Activated naive CD4-positive, alpha-beta T cell treated with anti-CD3 and anti-CD28 coated beads, Interleukin-2, amount 50 U/mL, for 16 hours (primary cell): ENCODE measurements around the gene LRRC27.

ENCODE experiments used
- DNase-seq: peaks from one replicate; pipeline ENCODE4 v3.0.0-alpha.2; 2020

Gene LRRC27

DNA sequence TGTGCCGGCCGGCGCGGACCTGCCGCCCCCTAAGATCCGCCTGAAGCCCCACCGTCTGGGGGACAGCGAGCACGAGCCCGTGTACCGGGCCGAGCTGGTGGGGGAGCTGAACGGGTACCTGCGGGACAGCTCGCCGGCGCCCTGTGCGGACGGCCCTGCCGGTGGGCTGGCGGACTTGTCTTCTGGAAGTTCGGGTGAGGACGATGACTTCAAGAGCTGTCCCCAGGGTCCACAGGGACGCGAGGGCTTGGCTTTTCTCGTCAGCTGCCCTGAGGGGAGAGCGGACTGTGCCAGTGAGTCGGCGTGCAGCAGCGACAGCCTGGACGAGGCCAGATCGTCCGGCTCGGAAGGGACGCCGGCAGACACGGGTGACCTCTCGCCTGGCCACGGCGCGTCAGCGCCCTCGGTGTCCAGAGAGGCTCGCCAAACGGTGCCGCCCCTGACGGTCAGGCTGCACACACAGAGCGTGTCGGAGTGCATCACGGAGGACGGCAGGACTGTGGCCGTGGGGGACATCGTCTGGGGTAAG, 73.5 kb downstream of the LRRC27 start:
- DNase-seq, result no peak

DNA sequence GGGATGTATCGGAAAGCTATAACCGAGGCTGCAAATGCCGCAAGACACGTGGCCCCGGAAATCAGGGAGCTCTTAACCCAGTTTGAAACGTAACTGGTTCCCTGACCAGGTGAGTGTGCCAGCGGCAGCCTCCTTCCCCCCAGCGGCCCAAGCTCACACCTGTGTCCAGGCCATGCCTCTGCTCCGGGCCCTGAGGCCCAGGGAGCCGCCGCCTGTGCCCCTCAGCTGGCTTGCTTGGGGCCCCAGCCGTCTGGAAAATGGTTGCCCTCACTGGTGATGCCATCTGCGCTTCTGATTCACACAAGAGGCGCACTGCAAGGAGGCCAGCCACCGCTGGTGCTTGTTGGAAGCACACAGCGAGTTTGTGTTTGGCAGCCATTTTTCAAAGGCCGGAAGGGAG, 74.2 kb downstream of the LRRC27 start:
- no peak for DNase-seq

DNA sequence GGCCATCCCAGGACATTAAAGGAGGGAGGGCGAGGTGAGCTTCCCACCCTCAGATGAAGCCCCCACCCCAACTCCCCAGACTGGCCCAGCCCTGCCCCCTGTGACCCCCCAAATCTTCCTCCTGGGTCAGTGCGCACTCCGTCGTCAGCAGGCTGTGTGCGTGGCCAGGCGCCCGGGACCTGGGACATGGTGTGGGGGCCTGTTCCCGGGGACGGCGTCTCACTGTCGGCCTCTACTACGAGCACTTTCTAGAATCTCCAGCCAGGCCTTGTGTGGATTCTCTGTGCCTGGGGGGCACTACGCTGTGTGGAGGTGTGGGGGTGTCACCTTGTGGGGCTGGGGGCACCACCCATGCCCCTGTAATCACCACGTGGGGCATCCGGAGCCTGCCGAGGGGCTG, 74.8 kb downstream of the LRRC27 start:
- no peak for DNase-seq

DNA sequence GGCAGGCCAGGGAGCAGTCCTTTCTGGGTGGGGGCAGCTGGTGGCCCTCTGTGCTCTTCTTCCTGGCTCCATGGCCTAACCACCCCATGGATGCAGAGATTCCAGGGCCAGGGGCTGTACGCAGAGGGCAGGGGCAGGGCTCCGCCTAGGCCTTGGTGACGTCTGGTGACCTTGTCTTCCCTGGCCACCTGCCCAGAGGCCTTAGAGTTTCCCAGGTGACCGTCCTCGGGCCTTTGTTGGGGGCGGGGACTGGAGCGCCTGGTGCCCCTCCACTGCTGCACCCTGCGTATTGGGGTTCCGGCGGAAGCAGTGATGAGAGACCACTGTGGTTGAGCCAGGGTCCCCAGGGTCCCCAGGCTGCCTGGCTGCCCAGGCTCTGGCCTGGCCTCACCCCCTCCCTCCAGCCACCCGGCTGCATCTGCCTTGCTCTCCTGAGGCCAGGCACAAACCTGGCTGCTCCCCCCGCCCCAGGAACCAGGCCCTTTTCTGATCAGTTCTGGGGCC, 75.3 kb downstream of the LRRC27 start:
- no peak for DNase-seq

DNA sequence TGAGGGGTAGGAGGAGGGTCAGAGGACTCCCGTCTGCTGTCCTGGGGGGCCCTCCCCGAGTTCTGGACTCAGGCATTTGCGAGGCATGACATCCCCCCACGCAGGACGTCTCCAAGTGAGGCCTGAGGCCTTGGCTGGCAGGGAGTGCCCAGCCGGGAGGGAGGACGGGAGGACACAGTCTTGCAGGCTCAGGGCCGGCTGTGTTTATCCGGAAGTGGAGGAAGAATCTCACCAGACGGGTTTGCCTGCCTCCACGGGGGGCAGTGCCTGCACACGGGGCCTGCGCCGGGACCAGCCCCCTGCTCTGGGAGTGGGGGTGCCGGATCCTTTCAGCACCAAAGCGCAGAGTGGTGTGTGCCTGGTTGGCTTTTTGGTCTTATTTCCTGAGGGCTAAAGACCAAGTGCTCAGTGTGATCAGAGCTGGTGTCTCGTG, 75.9 kb downstream of the LRRC27 start:
- DNase-seq, result no peak

DNA sequence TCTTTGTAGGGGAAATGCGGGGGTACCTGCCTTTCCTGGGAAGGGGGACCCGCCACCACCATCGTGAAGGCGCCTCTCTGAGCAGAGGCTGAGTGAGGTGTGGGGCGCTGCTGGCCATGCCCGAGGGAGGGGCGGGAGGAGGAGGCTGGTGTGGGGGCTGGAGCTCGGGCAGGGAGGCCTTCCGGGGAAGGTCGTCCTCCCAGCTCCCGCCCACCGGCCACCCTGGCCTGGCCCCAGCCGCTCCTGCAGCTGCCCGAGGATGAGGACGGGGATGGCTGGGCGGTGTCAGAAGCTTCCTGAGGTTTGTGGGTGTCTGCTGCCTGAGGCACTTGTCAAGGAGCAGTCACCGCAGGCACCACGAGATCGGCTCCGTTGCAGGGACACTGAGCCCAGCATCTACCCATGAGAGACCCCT, 76.4 kb downstream of the LRRC27 start:
- DNase-seq, result no peak

DNA sequence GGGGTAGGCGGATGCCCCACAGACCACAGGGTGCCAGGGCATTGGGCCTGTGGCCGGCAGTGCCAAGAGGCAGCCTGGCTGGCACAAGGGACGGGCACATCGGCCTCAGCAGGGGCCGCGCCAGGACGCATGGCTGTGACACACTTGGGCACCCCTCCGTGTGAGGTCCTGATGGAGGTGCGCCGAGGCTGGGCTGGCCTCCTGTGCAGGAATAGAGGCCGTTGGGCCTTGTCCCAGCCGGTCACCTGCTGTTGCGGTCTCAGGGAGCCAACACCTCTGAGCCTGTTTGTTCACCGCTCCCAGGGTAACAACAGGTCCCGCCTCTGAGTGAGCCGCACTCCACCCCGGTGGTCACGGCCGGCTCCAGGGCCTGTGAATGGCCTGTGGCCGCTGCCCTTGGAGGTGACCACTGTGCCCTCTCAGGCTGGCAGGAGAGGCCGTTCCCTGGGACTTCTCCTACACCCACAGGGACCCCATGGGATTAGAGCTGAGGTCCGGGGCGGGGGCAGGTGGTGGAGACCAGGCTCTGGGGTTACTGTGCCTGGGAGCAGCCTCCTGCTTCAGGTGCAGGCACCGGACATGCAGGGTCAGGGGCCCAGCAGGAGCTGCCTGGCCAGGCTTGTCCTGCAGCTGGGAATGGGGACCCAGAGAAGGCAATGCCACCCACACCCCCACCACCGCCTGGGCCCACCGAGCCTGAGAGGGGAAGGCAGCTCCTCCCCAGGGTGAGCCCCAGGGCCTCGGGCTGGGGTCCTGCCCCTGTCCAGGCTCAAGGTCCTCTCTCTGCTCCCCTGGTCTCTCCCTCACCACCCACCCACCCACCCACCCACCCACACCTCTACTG, 77.1 kb downstream of the LRRC27 start:
- no peak for DNase-seq

DNA sequence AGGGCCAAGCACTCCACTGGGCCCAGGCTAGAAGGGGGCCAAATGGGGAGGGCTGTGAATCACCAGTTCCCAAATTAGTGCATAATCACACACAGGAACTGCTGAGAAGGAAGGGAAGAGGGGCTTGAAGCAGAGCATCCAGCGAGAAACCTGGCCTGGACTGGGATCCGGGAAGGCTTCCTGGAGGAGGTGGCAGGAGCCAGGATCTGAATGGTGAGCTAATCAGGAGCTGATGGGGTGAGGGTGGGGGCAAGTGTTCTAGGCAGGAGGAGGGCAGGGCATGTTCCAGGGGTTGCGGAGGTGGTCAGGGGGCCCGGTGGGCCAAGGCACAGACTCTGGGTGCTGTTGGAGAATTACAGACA, 77.7 kb downstream of the LRRC27 start:
- DNase-seq, result no peak

DNA sequence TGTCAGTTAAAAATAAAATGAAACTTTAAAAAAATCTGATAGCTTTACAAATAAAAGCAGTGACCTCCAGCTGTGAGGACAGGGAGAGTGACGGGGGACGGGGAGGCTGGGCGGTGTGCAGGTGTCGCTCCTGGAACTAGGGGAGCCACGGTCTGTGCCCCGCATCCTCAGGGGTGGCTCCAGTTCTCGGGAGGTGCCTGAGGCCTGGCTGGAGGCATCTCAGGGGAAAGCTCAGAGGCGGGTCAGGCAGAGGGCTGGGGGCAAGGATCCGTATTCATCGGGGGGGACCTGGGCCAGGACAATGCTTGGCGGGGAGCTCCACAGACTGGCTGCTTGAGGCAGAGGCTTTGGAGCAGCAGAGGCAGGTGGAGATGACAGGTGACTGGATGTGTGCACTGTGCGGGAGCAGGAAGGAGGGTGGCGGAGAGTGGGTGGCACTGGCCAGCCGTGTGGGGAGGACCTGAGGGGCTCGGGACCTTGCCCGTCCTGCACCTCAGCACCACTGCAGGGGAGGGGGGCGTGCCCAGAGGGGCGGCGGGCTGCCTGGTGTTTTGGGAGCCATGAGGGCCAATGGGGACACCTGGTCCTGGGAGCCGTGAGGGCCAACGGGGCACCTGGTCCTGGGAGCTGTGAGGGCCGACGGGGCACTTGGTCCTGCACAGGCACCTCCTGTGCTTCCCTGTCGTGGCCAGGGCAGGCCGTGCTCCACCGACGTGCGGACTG, 78.2 kb downstream of the LRRC27 start:
- DNase-seq, result no peak

DNA sequence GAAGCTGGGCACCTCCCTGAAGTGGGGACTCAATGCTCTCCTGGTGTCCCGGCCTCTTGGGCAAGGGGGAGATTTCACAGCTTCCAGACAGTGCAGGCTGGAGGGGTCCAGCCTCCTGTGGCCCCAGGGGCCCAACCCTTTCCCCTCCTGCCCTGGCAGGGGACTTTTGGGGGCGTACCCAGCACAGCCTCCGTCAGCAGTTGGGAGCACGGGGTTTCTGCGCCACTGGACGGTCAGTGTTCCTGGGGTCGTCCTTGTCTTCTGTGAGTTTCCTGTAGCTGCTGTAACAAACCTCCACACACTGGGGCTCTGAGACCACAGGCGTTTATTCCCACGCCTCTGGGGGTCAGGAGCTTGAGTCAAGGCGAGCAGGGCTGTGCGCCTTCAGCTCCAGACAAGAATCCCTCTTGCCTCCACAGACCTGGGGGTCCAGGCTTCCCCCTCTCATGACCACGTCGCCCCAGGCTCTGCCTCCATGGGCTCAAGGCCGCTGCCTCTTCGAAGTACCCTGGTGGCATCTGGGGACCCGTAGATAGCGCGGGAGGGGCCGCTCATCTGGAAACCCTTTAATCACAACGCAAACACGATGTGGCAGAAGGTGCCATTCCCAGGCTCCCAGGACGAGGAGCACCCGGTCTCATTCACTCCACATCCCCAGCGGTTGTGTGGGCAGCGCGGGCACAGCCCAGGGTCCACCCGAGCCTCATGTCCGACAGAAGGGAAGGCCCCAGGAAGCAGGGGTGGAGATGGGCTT, 79.0 kb downstream of the LRRC27 start:
- DNase-seq, result no peak

DNA sequence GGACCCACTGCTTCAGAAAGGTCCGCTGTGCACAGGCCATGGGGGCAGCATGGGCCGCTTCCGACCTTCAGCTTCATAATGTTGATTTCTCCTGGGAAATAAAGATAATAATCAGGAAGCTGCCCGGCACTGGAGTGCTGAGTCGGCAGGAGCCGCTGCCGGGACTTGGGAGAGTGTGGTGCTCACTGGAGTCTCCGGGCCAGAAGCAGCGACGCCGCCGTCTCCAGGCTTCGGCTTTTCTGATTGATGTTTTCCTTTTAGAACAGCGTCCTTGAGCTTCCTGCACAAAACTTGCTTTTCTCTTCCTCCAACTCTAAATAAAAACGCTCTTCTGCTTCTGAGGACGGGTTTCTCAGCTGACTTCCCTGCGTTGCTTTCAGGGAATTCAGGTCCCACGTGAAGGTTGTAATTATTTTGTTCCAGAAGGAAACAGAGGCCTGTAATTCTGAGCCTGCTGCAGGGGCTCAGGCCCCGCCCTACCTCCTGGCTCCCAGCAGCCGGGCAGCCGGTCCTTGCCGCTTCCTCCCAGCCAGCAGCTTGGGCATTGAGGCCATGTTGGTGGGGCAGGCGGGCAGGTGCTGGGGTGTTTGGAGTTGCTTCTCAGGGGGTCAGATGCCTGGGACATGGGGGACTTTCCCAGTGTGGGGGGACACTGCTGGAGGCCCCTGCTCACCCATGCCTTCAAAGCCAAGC, 79.7 kb downstream of the LRRC27 start:
- no peak for DNase-seq

DNA sequence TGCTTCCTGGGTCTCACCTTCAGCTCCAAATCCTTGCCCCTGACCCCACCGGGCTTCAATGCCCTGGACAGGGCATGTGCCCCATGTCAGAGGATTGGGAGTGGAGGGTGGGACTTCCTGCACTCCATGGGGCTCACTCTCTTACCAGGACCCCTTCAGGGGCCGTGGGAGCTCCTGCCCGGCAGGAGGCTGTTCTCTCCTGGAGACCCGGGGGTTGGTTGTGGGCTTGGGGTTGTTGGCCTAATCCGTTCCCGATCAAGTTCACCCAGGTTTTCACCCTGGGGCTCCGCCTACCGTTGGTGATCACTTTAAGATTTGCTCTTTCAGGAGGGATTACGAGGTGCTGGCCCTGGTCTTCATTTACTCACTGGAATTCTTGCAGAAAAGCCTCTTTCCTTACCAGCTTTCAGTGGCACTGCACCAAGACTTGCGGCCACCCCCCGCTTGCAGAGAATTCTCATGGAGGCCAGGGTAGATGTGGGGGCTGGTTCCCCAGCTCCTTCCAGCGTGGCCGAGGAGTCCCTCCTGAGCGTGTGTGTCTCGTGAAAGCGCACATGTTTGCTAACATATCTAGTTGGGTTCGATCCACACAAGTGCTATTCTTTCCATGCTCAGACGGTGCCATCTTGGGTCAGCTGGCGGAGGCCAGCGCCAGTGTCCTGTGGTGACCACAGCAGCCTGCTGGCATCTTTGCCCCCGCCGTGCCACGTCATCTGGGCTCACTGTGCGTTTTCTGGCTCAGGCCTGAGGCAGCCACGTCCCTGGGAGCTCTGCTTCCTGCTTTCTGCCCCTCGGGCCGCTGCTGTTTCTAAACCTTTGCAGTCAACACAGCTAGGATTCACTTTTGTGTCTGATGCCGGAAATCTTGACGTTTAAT, 80.6 kb downstream of the LRRC27 start:
- DNase-seq, result no peak

DNA sequence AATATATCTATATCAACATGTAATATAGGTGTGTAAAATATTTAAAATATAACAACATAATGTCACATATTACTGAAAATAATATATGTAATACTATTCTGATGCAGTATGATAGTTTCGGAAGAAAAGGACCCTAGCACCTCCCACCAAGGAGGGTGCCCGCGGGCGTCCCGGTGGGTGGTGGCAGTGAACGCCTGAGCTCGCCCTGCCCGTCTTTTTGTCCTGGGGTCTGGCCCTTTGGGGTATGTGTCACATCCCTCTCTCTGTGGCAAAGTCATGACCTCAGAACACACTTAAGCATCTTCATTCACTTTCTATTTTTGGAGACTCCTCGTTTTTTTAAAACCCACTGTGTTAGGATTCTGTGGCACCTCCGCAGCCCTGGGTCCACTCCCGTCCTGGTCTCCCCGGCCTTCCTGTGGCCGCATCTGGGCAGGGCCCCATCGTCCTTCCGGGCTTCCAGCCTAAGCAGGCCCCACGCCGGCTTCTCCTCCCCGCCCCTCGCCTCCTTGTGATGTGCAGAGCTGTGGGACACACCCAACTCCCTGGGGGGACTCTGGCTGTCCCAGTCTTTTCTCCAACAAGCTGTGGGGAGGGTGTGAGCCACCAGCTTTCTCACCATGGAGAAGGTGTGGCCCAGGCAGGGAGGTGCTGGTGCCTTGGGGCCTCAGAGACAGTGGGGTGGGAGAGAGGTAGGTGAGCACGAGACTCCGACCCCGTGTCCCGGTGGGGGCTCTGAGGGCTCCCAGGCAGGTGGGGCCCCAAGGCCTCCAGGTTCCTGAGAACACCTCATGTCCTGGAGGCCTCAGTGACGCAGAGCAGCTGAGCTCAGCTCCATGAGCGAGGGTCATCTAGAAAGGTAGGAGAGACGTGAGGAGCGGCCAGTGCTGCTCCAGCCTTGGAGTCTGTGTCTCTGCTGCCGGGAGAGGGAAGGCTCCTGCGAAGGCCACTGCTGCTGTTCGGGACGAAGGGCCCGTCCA, 81.5 kb downstream of the LRRC27 start:
- no peak for DNase-seq

DNA sequence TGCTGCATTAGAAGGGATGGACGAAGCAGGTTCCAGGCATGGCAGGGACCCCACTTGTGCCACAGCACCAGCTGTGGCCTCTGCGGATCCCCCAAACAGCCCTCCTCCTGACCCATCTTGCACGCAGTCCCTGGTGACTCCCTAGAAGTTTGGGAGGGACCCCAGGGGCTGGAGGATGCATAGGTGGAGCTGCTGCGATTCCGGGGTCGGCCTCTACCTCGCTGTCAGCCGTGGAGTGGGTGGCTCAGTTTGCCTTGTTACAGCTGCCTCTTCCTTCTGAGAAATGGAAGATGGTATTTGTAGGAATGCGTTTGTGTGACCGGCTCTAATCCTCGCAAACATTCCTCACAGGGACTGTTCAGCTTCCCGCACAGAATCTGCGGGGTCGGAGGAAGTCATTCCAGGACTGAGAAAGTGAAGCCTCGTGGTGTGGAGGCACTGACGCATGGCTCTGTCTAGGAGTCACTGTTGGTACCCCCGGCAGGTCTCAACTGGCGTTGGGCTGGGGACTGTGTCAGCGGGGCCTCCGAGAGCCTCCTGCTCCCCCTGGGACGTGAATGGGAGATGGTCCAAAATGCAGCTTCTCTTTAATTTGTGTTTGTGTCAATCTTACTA, 82.5 kb downstream of the LRRC27 start:
- DNase-seq, result no peak

DNA sequence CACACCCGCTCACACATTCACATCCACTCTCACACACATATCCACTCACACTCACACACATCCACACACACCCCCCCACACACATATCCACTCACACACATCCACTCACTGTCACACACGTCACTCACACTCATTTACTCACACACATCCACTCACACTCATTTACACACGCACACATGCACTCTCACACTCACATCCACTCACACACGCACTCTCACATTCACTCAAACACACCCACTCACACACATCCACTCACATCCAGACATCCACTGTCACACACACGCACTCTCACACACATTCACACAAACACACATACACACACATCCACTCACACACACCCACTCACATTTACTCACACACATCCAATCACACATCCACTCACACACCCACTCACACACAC, 83.3 kb downstream of the LRRC27 start:
- no peak for DNase-seq

DNA sequence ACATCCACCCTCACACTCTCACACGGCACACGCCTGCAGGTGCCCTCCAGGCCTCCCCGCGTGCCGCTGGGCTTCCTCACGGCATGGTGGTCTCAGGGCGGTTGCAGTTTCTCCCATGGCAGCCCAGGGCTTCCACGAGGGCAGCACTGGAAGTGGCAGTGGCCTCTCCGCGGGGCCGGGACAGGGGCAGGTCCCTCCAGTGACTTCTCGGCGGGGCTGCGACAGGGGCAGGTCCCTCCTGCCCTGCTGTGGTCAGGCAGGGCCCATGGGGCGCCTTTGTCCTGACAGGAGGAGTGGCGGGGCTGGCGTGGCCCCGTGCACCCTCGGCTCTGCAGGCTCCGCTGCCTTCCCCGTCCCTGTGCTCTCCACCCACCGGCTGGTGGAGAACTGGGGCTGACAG, 84.0 kb downstream of the LRRC27 start:
- no peak for DNase-seq

DNA sequence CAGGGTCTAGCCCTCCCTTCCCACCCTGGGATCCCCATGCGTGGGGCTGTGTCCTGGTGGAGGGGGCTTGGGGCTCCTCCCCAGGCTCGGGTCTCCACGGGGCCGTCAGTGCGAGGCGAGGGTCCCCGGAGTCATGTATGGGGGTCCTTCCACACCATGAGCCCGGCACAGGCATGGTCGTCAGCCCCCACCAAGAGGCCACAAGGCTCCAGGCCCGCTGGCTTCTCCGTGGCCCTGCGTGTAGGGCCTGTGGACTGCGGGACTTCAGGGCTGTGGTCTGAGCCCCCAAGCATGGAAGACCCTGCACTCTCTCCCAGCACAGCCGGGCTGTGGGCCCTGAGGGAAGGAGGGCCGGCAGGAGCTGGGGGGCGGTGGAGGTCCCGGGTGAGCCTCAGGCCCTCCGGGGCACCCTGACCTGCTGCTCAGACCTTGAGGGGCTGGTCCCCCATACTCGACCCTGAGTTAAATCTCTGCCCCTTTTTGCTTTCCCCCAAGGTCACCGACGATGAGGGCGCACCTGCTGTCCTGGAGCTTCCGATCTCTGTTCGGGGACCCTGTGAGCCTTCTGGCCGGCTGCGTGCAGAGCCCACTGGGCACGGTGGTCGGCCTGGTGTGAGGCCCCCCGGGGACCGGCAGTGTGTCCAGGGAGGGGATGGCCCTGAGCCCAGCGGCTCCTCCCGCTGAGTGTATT, 84.7 kb downstream of the LRRC27 start:
- DNase-seq, result no peak

DNA sequence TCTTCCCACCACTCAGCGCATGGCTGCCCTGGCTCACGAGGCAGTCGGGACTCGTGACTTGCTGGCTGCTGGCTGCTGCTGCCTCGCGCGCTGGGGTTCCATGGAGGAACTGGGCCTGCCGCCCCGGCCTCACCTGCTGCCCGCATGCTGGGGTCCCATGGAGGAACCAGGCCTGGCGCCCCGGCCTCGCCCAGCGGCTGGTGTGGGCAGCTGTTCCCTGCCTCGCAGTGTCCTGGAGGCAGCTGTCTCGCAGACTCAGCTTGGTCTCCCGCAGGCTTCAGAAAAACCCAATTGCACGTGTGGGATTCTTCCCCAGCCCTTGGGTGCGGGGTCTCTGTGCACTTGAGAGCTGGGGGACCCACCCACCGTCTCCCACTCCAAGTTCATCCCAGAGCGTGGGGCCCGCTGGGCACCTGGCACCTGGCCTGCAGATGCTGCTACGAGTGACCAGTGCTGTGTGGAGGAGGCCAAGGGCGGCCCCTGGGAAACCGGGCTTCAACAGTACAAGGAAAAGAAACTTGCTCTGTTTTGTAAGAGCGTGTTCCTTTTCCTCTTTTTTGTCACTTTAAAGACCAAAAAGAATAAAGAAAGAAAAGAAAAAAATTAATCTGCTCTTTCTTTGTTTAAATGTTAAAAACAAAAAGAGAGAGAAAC, 85.4 kb downstream of the LRRC27 start:
- no peak for DNase-seq

DNA sequence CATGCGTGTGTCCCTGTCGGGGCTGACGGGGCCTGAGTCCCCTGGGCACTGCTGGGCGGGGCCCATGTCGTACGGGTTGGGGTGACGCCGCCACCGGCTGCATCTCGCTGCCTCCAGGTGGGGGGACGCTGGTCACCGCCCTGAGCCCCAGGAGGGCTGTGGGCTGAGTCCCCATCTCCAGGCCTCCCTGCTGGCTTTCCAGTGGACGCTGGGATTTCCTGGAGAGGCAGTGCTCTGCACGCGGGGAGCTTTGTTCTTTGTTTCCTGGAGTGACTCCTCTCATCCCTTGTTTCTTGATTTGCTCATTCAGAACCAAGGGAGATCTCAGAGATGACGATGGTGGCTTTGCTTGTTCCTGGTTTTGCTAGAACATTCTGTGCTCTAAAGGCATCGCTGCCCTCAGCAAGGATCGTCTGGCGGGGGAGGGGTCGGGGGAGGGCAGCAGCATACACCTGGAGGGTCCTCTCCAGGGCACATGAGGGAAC, 86.0 kb downstream of the LRRC27 start:
- no peak for DNase-seq
